Renal cortex interstitium (tissue), 11 donors: ENCODE measurements around the gene KCNH2. TPM values are rescaled to one million over a fixed set of nuclear protein-coding genes. Genes with fewer than 3 reads are reported as not detected.
"Not testable (repeated sequence)": the region's sequence is repeated elsewhere in the genome, so short reads cannot be mapped to it uniquely, and the experiment has no call there.

Experiments used
- DNase-seq, 11 donors: peaks; one replicate each; pipeline ENCODE4 v3.0.0-alpha.2; 2013; ENCODE audit warnings: low read depth in 9 of 11, low spot score in 4 of 11; ENCODE audit errors: extremely low read depth in 1 of 11
- polyA plus RNA-seq, 3 donors: library from polyadenylated mRNA; unstranded; fragments of 120-200 nt; gene quantifications; one replicate each; pipeline ENCODE4 v1.2.1, GENCODE V29; 2013; ENCODE audit not compliant: insufficient read length in 3 of 3

Gene KCNH2
- polyA plus RNA-seq, 3 donors: 13.6 to 21.8 (median 20.2) TPM

- no peak for DNase-seq
Measured at GRCh38 chr7:151015967-151016366, 37.8 kb upstream of the KCNH2 start.

DNA sequence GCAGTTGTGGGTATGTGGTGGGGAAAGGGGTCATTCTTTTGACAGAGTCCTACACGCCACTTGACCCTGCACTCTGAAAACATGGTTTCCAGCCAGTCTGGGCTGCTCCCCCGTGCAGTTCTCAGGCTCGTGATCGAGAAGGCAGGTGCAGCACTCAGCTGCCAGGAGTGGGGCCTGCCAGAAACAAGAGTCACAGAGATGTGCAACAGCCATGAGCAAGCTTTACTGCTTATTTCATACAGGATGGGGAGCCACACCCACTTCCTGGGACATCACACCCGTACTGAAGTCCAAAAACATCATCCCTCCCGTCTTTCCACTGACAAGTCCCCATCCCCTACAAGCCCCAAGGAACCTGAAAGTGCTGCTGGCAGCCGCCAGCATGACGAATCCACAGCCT lies 36.8 kb upstream of the KCNH2 start:
- DNase-seq: no peak

DNA sequence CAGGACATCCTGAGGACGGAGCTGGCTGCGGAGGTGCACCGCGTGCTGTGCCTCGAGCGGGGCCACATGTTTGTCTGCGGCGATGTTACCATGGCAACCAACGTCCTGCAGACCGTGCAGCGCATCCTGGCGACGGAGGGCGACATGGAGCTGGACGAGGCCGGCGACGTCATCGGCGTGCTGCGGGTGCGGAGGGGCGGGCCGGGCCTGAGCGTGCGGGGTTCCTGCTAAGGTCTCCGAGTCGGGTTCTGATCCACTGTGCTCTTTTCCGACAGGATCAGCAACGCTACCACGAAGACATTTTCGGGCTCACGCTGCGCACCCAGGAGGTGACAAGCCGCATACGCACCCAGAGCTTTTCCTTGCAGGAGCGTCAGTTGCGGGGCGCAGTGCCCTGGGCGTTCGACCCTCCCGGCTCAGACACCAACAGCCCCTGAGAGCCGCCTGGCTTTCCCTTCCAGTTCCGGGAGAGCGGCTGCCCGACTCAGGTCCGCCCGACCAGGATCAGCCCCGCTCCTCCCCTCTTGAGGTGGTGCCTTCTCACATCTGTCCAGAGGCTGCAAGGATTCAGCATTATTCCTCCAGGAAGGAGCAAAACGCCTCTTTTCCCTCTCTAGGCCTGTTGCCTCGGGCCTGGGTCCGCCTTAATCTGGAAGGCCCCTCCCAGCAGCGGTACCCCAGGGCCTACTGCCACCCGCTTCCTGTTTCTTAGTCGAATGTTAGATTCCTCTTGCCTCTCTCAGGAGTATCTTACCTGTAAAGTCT lies 35.8 kb upstream of the KCNH2 start:
- peak in 7 of 11 donors; percentile 72 to 88 (median 84) for DNase-seq

- no peak for DNase-seq
Measured at GRCh38 chr7:151013356-151013732, 35.2 kb upstream of the KCNH2 start.

DNA sequence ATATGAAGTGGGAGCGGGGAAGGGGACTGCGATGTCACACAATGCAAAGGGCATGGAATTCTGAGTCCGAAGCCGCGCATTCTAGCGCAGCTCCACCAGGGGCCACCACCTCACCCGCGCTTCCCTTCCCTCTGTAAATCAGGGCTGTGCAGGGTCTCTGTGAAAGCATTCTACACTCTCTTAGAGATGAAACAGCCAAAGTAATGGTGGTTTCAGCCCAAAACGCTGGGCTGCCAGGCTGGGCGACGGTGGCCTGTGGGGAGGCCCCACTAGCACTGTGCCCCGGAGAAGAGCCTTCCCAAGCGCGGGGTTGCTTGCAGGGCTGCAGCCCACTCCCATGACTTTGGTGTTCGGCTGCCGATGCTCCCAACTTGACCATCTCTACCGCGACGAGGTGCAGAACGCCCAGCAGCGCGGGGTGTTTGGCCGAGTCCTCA lies 34.8 kb upstream of the KCNH2 start:
- DNase-seq: no peak

DNA sequence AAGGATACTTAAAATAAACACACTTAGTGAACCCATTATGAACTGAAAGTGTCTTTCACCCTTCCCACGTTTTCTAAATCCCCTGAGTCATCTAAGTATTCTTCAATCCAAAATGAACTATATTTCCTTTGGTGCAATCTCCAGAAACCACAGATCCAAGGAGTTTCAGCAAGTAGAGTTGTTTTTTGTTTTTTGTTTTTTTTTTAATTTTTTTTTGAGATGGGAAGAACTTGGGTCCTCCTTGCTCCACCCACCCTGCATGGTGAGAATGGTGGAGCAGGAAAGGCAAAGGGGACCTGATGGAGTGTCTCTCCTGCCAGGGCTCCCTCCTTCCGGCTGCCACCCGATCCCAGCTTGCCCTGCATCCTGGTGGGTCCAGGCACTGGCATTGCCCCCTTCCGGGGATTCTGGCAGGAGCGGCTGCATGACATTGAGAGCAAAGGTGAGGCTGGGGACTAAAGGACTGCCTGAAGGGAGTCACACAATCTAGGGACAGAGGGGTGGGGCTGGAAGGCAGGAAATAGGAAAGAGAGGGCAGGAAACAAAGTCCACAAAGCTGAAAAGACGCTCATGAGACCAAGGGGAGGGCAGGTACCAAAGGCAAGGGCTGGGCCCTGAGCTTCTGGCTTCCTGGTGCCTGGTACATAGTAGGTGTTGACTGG lies 34.0 kb upstream of the KCNH2 start:
- DNase-seq: no peak

- not testable (repeated sequence) for DNase-seq
Measured at GRCh38 chr7:151011616-151012015, 33.5 kb upstream of the KCNH2 start.

GRCh38 chr7:151011097-151011409 lies 32.9 kb upstream of the KCNH2 start:
- no peak for DNase-seq

GRCh38 chr7:151010307-151011096 lies 32.4 kb upstream of the KCNH2 start:
- peak in 1 of 11 donors; percentile 57 for DNase-seq

GRCh38 chr7:151010037-151010306 lies 31.9 kb upstream of the KCNH2 start:
- no peak for DNase-seq

DNA sequence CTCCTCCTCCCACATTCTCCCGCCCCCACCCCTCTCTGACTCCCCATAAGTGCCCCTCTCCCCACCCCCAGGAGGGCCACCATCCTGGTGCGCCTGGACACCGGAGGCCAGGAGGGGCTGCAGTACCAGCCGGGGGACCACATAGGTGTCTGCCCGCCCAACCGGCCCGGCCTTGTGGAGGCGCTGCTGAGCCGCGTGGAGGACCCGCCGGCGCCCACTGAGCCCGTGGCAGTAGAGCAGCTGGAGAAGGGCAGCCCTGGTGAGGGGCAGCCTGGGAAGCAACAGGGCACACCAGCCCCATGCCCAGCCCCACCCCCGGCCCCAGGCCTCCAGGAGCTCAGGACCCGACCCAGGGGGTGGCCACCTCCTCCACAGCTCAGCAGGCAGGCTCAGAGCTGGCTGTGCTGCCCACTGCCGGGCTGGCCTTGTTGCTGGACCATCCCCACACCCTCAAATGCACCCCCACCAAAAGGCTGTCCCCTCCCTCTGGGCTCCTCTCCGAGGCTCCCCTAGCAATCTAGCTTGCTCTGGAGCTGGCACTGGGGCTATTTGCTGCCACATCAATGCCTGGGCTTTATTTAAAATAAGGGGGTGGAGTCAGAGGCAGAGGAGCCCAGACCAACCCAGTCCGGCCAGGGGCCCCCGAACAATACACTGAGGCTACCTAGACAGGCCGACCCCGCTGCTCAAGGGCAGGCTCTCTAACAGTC lies 31.4 kb upstream of the KCNH2 start:
- no peak for DNase-seq

- DNase-seq: no peak
Measured at GRCh38 chr7:151008511-151009323, 30.6 kb upstream of the KCNH2 start.

DNA sequence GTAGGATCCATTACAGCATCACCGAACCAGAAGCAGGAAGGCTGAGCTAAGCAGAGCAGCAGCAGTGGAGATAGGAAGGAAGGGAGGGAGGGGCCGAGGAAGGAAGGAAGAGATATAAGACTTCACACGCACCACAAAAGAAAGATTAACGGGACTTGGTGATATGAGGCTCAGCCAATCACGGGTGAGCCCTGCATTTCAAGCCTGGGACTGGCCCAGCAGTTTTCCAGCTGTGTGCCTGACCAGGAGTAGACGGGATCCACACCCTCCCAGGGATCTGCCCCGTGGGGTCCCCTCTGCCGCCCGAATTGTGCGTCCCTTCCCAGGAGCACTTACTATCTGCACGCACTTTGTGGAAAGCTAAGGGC lies 30.0 kb upstream of the KCNH2 start:
- DNase-seq: no peak

- no peak for DNase-seq
Measured at GRCh38 chr7:151007469-151007898, 29.4 kb upstream of the KCNH2 start.

- no peak for DNase-seq
Measured at GRCh38 chr7:151006590-151007300, 28.6 kb upstream of the KCNH2 start.

- no peak for DNase-seq
Measured at GRCh38 chr7:151005566-151005965, 27.4 kb upstream of the KCNH2 start.

- DNase-seq: no peak
Measured at GRCh38 chr7:151003572-151003971, 25.5 kb upstream of the KCNH2 start.

DNA sequence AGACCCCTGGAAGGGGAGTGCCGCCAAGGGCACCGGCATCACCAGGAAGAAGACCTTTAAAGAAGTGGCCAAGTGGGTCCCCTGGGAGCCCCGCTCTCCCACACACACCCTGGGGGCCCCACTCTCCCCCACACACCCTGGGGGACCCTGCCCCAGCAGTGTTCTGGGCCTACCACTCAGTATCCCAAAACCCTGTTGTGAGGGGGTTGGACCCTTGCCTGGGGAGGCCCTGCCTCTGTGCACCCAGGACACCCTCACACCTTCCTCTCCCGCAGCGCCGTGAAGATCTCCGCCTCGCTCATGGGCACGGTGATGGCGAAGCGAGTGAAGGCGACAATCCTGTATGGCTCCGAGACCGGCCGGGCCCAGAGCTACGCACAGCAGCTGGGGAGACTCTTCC lies 23.4 kb upstream of the KCNH2 start:
- no peak for DNase-seq
